ENCODE data around the gene TRPV3. TPM values are rescaled to one million over a fixed set of nuclear protein-coding genes. Genes with fewer than 3 reads are reported as not detected.

Gene TRPV3
- total and polyA plus RNA-seq, 2 donors (not counting 3 experiments of a cell fraction or from before 2014, with no cell fraction given), result 0.01 TPM; not detected in 1

DNA sequence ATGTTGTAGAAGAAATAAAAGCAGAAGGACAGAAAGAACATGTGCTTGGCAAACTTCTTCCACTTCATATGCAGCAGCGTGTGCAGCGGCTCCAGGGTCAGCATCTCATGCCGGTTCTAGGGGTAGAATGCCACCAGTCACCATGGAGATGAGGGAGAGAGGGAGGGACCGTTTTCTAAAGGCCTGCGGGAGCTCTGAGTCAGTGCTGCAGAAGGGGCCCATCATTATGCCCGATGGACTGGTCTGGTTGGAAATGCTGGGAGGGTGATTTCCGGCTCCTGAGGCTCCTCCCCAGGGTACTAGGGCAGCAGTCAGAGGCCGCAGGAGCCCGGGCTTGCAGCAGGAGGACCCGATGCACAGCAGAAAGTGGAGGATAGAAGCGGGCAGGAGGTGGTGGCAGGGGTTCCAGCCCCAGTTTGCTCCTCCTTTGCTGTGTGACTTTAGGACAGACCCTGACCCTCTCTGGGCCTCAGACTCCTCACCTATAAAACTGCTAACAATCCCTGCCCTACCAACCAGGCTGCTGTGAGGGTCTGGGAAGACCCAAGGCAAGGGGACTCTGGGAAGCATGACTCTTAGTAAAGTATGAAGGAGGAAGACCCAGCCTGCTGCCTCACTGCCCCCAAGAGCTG lies 28.6 kb downstream of the TRPV3 start:
- no peaks in the 10 kb centered on the region for H3K36me3 ChIP-seq (ENCODE audit: control insufficient read depth in 2 of 2, extremely low read depth in 1 of 2, insufficient read depth in 2 of 2, low read length in 2 of 2)
- CTCF ChIA-PET, result no interaction called here

More for the DNA sequence above, 28.6 kb downstream of the TRPV3 start:
- BruUV-seq (replicated peaks), result no TSS peak
- H4K20me1 ChIP-seq (replicated peaks; ENCODE audit: control insufficient read depth, extremely low read depth, insufficient read depth, low read length), result no peaks in the 10 kb centered on the region
- no peak for DNase-seq (ENCODE audit: low read depth, low spot score)
- TF ChIP-seq POLR2A (IDR thresholded peaks at IDR 0.05; ENCODE audit: low read depth, low read length) (no peak), FOS (IDR thresholded peaks at IDR 0.05; ENCODE audit: borderline replicate concordance, insufficient read depth, low read length) (no peak), JUN (IDR thresholded peaks at IDR 0.05; ENCODE audit: borderline replicate concordance, insufficient read depth, insufficient read length, low read depth) (no peak), GATA2 (IDR thresholded peaks at IDR 0.05; ENCODE audit: insufficient read depth, insufficient read length, low read depth, low read length) (no peak), POLR2AphosphoS5 (IDR thresholded peaks at IDR 0.05; ENCODE audit: insufficient read depth, low read depth, low read length) (no peak), EZH2 (IDR thresholded peaks at IDR 0.05; ENCODE audit: borderline replicate concordance, low read depth, low read length, severe bottlenecking) (no peak), MYC (IDR thresholded peaks at IDR 0.05; ENCODE audit: low read depth, low read length) (no peak)
- TF ChIP-seq, protein P1, sequence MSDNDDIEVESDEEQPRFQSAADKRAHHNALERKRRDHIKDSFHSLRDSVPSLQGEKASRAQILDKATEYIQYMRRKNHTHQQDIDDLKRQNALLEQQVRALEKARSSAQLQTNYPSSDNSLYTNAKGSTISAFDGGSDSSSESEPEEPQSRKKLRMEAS (IDR thresholded peaks at IDR 0.05; ENCODE audit: insufficient read depth, insufficient read length), result no peak
- TF ChIP-seq, protein P2, sequence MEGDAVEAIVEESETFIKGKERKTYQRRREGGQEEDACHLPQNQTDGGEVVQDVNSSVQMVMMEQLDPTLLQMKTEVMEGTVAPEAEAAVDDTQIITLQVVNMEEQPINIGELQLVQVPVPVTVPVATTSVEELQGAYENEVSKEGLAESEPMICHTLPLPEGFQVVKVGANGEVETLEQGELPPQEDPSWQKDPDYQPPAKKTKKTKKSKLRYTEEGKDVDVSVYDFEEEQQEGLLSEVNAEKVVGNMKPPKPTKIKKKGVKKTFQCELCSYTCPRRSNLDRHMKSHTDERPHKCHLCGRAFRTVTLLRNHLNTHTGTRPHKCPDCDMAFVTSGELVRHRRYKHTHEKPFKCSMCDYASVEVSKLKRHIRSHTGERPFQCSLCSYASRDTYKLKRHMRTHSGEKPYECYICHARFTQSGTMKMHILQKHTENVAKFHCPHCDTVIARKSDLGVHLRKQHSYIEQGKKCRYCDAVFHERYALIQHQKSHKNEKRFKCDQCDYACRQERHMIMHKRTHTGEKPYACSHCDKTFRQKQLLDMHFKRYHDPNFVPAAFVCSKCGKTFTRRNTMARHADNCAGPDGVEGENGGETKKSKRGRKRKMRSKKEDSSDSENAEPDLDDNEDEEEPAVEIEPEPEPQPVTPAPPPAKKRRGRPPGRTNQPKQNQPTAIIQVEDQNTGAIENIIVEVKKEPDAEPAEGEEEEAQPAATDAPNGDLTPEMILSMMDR (IDR thresholded peaks at IDR 0.05; ENCODE audit: extremely low read depth in 1 of 2, insufficient read depth in 1 of 2, low read depth in 1 of 2, low read length in 2 of 2), result no peak
- no peaks in the 10 kb centered on the region for H3K4me1 ChIP-seq (ENCODE audit: control insufficient read depth, extremely low read depth, insufficient read depth, low read length)
- H3K27me3 ChIP-seq (ENCODE audit: control insufficient read depth in 2 of 2, insufficient read depth in 2 of 2, low read length in 2 of 2), result no peaks in the 10 kb centered on the region
- H3K9me3 ChIP-seq (replicated peaks; ENCODE audit: control insufficient read depth, insufficient read depth, low read length), result no peaks in the 10 kb centered on the region
- no peak overlapping the region for H3K4me3 ChIP-seq (replicated peaks in 1 of 3; ENCODE audit: insufficient read depth in 1 of 3, low read depth in 1 of 3, low read length in 3 of 3)
- POLR2A ChIA-PET, result no interaction called here
- no peak for FAIRE-seq
- H2AFZ ChIP-seq (ENCODE audit: low read depth, low read length), result no peak overlapping the region
- H3K4me2 ChIP-seq (ENCODE audit: insufficient read depth, low read length), result no peak overlapping the region
- H3K27ac ChIP-seq (ENCODE audit: insufficient read depth, low read depth, low read length), result no peak overlapping the region
- no peaks in the 10 kb centered on the region for H3K9me1 ChIP-seq (replicated peaks; ENCODE audit: control insufficient read depth, extremely low read depth, insufficient read depth, low read length)
- no peaks in the 10 kb centered on the region for H3K79me2 ChIP-seq (ENCODE audit: control insufficient read depth, insufficient read depth, low read length)
- H3K9ac ChIP-seq (replicated peaks; ENCODE audit: extremely low read depth, insufficient read depth, low read length), result no peak overlapping the region
- intact Hi-C loops (cut with micrococcal nuclease), result no loop called here
- dilution Hi-C loops (cut with MboI; ENCODE audit: extremely low pct_ligation_motif_present, low sequenced_read_pairs), result no loop called here

Measured in endothelial cell of umbilical vein (primary cell).